ENCODE results near the gene COL28A1.
"Not testable (repeated sequence)": the region's sequence is repeated elsewhere in the genome, so short reads cannot be mapped to it uniquely, and the experiment has no call there.

COL28A1 gene

GRCh38 chr7:7562736-7563135 lies 27.1 kb upstream of the COL28A1 start:
- in situ Hi-C loops (cut with MboI; ENCODE audit: low sequenced_read_pairs), result no loop called here

- in situ Hi-C loops (cut with MboI; ENCODE audit: low sequenced_read_pairs), result not testable (repeated sequence)
Measured at GRCh38 chr7:7561591-7561990, 25.9 kb upstream of the COL28A1 start.

- in situ Hi-C loops (cut with MboI; ENCODE audit: low sequenced_read_pairs), result no loop called here
Measured at GRCh38 chr7:7557252-7557651, 21.6 kb upstream of the COL28A1 start.

- in situ Hi-C loops (cut with MboI; ENCODE audit: low sequenced_read_pairs), result no loop called here
Measured at GRCh38 chr7:7556852-7557251, 21.2 kb upstream of the COL28A1 start.

- in situ Hi-C loops (cut with MboI; ENCODE audit: low sequenced_read_pairs), result no loop called here
Measured at GRCh38 chr7:7554649-7555575, 19.2 kb upstream of the COL28A1 start.

- in situ Hi-C loops (cut with MboI; ENCODE audit: low sequenced_read_pairs), result no loop called here
Measured at GRCh38 chr7:7554021-7554432, 18.4 kb upstream of the COL28A1 start.

- in situ Hi-C loops (cut with MboI; ENCODE audit: low sequenced_read_pairs), result no loop called here
Measured at GRCh38 chr7:7553386-7553785, 17.7 kb upstream of the COL28A1 start.

- in situ Hi-C loops (cut with MboI; ENCODE audit: low sequenced_read_pairs), result no loop called here
Measured at GRCh38 chr7:7552199-7552598, 16.5 kb upstream of the COL28A1 start.

- in situ Hi-C loops (cut with MboI; ENCODE audit: low sequenced_read_pairs), result no loop called here
Measured at GRCh38 chr7:7550663-7551062, 15.0 kb upstream of the COL28A1 start.

- in situ Hi-C loops (cut with MboI; ENCODE audit: low sequenced_read_pairs), result no loop called here
Measured at GRCh38 chr7:7548407-7548806, 12.7 kb upstream of the COL28A1 start.

- in situ Hi-C loops (cut with MboI; ENCODE audit: low sequenced_read_pairs), result no loop called here
Measured at GRCh38 chr7:7542251-7542835, 6.7 kb upstream of the COL28A1 start.

GRCh38 chr7:7539711-7540110 lies 4.0 kb upstream of the COL28A1 start:
- in situ Hi-C loops (cut with MboI; ENCODE audit: low sequenced_read_pairs), result no loop called here

GRCh38 chr7:7539152-7539551 lies 3.5 kb upstream of the COL28A1 start:
- in situ Hi-C loops (cut with MboI; ENCODE audit: low sequenced_read_pairs), result no loop called here

GRCh38 chr7:7537711-7538110 lies 2.0 kb upstream of the COL28A1 start:
- in situ Hi-C loops (cut with MboI; ENCODE audit: low sequenced_read_pairs), result no loop called here

- in situ Hi-C loops (cut with MboI; ENCODE audit: low sequenced_read_pairs), result no loop called here
Measured at GRCh38 chr7:7536396-7537019, 835 bp upstream of the COL28A1 start.

- in situ Hi-C loops (cut with MboI; ENCODE audit: low sequenced_read_pairs), result no loop called here
Measured at GRCh38 chr7:7533831-7534430, 1.7 kb downstream of the COL28A1 start.

GRCh38 chr7:7529328-7529727 lies 6.3 kb downstream of the COL28A1 start:
- in situ Hi-C loops (cut with MboI; ENCODE audit: low sequenced_read_pairs), result no loop called here

- in situ Hi-C loops (cut with MboI; ENCODE audit: low sequenced_read_pairs), result no loop called here
Measured at GRCh38 chr7:7527047-7527446, 8.6 kb downstream of the COL28A1 start.

GRCh38 chr7:7526006-7526405 lies 9.7 kb downstream of the COL28A1 start:
- in situ Hi-C loops (cut with MboI; ENCODE audit: low sequenced_read_pairs), result no loop called here

- in situ Hi-C loops (cut with MboI; ENCODE audit: low sequenced_read_pairs), result no loop called here
Measured at GRCh38 chr7:7524121-7524520, 11.6 kb downstream of the COL28A1 start.

GRCh38 chr7:7522421-7522820 lies 13.3 kb downstream of the COL28A1 start:
- in situ Hi-C loops (cut with MboI; ENCODE audit: low sequenced_read_pairs), result no loop called here

Measured in HL-60/S4 treated with phorbol 12-myristate 13-acetate at 8.2 ng/mL for 4 days and 3 days (cell line).